GM21723 (cell line): ENCODE results near the gene CROCC2.

Source experiments
- ATAC-seq: cut with Tn5 transposase; IDR thresholded peaks from one replicate; pipeline ENCODE4 v1.9.1; 2021; ENCODE audit warnings: mild to moderate bottlenecking, moderate library complexity; ENCODE audit not compliant: unreplicated experiment

CROCC2 gene

DNA sequence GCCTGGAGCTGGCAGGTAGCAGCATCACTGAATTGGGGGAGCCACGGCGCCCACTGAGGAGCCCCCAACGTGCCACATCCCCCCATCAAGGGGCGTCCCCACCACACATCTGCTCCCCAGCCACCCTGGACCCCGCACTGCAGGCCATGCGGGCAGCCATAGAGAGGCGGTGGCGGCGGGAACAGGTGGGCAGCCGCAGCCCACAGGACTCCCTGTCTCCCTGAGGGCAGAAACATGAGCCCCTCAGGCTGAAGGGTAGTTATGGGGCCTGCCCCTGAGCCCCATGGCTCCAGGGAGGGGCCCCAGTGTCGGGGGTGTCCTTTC is 26.6 kb downstream of the CROCC2 start:
- ATAC-seq = no peak

DNA sequence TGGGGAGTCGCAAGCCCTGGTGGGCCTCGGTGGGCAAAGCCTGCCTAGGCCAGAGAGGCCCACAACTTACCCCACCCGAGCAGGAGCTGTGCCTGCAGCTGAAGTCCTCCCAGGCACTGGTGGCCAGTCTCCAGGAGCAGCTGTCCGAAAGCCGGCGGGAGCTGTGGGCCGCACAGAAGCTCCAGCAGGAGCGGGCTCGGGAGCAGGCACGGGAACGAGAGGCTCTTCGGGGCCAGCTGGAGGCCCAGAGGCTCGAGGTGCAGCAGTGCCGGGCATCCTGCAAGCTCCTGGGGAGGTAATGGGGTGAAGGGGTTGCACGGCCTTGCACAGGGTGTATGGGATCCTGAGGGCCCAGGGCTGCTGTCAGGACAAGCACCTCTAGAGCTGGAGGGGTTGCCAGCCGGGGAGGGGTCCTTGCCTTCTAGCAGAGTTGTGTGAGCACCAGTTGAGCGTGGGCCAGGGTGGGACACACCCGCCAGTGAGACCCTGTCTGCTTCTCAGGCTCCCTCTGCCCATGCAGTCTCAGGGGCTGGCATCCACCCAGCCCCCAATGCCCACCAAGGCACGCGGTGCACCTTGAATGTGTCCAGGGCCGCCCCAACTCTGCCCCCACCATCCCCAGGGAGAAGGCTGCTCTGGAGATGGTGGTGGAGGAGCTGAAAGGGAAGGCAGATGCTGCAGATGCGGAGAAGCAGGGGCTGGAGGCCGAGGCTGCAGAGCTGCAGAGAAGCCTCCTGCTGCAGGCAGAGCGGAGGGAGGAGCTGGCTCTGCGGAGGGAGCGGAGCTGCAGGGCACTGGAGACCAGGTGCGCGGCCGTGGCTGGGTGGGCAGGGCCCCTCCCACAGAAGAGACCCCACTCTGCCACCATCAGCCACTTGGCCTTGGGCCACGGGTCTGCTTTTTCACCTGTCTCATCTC is 27.2 kb downstream of the CROCC2 start:
- ATAC-seq = no peak

DNA sequence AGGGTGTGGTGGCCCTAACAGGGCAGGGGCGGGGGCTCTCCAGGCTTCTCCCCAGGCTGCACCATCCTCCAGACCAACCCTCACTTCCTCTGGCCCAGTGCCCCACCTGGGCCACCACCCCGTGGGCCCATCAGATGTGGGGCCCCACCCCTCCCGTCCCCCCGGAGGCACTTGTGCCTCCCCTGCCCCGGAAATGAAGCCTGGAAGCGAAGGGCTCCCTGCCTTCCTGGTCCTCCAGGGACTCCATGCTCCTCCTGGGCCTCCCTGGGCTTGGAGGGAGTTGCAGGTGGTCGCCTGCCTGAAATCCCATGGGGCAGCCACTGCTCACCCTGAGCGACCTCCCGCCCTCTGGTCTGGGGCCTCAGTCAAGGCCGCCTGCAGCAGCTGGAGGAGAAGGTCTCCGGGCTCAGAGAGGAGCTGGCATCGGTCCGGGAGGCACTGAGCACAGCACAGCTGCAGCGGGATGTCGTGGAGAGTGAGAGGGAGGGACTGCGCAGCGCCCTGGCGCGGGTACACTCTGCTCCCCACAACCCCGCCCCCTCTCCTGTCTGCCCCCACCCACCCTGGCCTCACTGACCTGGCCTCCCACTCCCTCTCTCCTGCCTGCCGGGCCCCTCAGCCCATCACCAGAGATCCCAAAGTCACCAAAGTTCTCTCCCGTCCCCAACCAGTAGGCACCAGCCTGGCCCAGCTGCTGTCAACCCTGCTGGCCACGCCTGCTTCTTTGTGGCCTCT is 28.0 kb downstream of the CROCC2 start:
- ATAC-seq = no peak

DNA sequence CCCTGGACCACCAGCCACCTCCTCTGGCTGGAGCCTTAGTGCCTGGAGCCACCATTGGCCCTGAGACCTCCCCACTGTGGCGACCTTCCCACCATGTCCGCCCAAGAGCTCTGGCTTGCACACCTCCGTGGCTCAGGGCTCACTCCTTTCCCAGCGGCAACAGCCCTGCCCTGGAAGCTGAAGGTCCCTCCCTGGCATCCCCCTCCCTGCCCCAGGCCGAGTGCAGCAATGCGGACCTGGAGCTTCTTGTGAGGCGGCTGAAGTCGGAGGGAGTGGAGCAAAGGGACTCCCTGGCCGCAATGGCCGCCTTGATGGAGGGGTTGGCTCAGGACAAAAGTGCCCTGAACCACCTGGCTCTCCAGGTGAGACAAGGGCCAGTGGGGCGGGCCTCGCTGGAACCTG is 28.6 kb downstream of the CROCC2 start:
- no peak for ATAC-seq

DNA sequence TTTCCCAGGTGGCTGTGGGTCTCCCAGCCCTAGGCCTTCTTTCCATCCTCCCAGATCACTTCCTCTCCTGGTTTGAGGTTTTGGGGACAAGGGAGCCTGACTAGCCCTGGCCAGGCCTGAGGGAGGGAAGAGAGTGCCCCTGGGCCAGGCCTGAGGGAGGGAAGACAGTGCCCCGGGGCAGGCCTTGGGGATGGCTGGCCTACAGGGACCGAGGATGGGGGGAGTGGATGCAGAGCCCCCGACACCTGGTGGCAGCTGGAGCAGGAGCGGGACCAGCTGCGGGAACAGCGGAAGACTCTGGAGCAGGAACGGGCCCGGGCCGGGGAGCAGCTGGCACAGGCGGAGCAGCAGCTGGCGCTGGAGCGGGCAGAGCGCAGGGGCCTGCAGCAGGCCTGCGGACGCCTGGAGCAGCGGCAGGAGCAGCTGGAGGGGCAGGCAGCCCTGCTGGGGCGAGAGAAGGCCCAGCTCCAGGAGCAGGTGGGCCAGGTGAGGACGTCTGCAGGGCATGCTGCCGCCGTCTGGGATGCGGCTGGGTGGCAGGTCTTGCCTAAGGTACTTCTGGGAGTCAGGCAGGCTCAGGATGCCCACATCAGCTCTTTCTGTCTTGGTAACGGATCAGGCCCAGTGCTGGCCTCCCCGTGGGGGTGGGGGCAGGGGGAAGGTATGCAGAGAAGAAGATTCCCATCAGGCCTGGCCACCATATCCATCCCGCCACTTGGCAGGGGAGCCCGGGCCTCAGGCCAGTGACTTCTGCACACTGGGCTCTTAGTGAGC is 29.2 kb downstream of the CROCC2 start:
- no peak for ATAC-seq

DNA sequence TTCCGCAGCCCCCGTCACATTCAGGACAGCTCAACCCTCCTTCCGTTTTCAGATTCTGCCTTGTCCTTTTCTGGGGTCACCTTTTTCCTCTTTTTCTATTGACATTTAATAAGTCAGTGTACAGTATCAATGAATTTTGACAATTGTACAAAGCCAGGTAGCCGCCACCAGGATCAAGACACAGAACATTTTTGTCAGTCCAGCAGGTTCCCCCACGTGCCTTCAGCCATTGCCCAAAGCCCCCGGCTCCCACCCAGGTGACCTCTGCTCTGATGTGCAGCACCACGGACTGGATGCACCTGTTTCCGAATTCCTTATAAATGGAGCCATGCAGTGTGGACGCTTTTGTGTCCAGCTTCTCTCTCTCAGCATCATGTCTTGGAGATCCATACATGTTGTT is 30.0 kb downstream of the CROCC2 start:
- no peak for ATAC-seq

DNA sequence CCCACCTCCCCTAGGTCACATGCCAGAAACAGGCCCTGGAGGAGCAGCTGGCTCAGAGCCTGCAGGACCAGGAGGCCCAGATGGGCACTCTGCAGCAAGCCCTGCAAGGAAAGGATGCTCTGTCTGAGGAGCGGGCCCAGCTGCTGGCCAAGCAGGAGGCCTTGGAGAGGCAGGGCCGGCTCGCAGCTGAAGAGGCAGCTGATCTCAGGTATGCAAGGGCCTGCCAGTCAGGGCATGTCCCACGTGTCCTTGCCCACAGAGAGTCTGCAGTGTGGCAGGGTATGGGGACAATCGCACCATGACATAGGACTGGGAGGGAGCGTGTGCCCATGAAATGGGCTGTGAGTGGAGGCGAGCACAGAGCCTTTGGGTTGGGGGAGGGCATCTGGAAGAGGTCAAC is 39.9 kb downstream of the CROCC2 start:
- no peak for ATAC-seq

DNA sequence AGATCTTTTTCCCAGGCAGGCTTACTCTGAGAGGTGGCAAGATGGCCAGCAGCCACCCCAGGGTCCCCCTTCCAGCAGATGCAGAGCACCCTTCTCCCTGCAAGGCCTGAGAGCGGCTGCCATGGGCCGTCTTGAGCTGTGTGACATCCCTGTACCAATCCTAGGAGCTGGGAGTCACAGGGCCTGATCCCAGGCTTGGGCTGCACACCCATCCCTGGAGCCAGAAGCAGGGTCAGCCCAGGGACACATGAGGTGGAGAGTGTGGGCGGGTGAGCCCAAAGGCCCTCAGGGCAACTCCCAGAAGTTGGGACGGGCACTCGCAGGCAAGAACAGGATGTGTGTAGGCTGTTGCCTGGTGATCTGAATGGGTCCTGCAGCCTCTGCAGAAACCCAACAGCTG is 40.5 kb downstream of the CROCC2 start:
- ATAC-seq = no peak

DNA sequence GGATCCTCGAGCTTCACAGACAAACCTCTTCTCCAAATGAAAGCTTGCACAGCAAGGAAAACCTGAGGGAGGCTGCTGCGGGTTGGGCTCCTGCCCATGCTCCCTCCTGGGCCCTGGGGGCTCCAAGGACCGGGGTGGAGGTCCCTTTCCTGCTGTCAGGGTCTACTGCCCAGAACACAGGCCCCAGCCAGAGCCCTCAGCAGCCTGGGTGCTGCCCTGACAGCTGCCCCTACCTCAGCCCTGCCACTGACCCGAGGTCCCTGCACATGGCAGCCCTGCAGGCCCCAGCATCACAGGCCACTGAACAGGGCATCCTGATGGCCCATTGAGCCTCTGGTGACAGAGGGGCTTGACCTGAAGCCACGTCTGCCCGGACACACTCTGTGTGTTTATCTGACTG is 41.0 kb downstream of the CROCC2 start:
- no peak for ATAC-seq

DNA sequence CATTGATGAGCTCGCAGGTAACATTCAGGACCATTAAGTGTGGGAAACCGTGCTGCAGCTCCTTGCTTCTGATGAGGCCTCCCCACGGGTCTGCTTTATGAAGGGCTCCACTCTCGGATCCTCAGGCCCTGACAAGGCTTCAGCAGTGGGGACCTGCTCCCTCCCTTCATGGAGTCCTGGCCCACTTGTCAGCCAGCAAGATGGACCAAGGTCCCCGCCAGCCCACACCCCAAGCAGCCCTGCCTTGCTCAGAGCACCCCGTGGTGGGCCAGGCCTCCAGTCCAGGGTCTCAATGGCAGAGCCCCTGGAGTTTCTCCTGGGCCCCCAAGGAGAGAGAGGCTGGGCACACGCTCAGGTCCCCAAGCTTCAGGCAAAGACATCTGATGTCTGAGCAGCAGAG is 41.5 kb downstream of the CROCC2 start:
- no peak for ATAC-seq

DNA sequence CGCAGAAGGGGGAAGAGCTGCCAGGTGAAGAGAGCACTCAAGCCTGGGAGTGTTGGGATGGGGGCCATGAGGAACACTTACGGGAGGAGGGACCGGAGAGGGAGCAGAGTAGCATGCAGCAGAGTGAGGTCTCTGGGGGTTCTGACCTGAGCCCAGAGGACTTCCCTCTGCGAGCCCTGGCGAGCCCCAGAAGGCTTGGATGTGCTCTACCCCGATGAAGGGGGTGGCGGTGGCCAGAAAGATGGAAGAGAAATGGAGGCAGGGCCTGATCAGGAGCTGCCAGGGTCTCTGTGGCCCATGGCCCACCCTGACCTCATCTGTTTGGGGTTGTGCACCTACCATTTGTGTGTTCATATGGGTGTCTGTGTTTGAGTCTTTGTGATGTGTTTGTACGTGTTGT is 42.0 kb downstream of the CROCC2 start:
- ATAC-seq = no peak

DNA sequence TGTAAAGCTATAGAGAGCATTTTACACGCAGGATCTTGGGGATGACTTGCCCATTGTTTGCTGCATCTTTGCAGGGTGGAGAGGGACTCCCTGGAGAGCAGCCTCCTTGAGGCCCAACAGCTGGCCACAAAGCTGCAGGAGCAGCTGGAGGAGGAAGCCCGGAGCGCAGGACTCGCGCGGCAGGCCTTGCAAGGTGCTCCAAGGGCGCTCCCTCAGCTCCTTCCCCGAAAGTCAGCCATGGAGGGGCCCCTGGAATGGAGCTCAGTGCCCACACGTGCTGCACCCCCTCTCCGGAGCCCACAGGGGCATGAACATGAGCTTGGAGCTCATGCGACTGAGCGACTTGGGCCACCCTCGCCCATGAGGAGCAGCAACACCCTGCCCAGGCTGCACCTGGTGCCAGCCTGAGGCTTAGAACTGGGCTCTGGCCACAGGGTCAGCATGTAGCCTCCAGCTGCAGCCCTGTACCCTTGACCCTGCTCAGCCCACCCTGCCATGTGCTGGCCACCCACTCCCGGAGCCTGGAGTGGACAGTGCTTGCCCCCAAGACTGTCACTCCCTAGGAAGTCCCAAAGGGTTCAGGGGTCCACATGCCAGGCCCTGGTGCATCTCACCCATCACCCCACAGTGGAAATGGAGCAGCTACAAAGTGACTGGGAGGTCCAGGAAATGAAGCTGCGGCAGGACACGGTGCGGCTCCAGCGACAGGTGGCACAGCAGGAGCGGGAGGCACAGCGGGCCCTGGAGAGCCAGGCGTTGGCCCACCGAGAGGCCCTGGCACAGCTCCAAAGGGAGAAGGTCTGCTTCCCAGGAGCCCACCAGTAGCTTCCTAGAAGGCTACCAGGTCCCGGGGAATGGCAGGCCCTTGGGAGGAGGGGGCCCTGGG is 43.0 kb downstream of the CROCC2 start:
- no peak for ATAC-seq

DNA sequence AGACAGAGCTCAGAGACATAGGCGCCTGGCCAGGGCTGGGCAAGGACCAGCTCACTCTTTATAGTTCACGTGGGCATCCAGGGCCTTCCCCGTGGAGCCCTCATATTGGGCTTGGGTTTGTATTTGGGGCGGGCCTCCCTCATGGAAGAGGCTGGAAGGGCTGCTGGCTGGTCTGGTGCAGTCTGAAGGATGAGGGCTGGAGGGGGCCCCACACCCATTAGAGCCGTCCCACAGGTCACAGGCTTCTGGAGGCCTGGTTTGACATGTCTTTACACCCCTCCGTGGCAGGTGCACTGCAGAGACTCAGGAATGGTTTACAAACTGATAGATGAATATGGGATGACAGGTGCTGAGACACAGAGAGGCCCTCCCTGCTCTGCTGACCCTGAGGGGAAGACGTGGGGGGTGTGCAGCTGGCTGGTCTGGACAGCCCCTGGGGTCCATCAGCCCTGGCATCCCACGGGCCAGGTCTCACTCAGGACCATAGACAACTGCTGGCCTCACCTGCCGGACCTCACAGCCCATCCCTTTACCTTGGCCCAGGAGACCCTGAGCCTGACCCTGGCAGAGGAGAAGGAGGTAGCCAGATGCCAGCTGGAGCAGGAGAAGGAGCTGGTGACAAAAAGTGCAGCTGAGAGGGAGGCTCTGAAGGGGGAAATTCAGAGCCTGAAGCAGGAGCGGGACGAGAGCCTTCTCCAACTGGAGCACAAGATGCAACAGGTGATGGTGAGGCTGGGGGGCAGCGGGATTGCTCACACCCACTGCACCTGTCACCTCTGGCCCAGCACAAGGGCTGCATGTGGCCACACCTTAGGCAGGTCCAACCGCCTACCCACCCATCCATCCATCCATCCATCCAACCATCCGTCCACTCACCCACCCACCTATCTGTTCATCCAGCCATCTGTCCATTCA is 43.9 kb downstream of the CROCC2 start:
- no peak for ATAC-seq

DNA sequence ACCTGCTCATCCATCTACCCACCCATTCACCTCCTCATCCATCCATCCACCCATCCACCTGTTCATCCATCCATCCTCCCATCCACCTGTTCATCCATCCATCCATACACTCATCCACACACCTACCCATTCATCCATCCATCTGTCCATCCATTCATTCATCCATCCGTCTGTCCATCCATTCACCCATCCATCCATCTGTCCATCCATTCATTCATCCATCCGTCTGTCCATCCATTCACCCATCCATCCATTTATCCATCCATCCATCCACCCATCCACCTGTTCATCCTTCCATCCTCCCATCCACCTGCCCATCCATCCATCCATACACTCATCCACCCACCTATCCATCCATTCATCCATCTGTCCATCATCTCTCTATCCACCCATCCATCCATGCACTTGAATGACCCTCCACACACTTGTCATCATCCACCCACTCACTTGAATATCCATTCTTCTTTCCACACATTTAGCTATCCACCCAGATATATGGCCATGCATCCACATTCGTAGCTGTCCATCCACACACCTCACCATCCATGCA is 45.0 kb downstream of the CROCC2 start:
- no peak for ATAC-seq

DNA sequence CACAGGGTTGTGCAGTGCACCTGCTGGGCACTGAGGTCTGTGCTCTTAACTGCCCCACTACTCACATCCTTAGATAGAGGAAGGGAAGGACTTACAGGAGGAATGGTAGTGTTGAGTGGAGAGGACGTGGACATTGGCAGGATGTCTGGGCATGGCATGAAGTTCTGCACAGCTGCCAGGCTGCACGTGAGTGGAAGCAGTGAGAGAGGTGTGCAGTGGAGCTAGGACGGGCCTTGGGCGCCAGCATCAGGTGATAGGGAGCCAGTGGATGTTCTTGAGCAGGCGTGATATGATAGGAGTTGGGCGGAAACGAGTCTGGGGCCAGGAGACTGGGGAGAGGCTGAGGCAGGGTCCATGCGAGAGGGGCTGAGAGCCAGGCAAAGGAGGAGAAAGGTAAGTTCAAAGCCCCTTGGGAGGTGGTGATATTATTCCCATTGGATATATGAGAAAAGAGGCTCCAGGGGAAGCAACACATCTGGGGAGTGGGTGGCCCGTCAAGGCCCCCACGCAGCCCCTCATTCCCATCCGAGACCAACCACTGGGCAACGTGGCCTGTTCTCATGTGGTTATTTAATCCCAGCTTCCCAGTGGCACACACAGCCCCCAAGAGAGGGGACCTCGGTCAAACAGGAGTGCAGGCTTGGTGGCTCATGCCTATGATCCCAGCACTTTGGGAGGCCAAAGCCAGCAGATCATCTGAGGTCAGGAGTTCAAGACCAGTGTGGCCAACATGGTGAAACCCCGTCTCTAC is 46.5 kb downstream of the CROCC2 start:
- no peak for ATAC-seq

DNA sequence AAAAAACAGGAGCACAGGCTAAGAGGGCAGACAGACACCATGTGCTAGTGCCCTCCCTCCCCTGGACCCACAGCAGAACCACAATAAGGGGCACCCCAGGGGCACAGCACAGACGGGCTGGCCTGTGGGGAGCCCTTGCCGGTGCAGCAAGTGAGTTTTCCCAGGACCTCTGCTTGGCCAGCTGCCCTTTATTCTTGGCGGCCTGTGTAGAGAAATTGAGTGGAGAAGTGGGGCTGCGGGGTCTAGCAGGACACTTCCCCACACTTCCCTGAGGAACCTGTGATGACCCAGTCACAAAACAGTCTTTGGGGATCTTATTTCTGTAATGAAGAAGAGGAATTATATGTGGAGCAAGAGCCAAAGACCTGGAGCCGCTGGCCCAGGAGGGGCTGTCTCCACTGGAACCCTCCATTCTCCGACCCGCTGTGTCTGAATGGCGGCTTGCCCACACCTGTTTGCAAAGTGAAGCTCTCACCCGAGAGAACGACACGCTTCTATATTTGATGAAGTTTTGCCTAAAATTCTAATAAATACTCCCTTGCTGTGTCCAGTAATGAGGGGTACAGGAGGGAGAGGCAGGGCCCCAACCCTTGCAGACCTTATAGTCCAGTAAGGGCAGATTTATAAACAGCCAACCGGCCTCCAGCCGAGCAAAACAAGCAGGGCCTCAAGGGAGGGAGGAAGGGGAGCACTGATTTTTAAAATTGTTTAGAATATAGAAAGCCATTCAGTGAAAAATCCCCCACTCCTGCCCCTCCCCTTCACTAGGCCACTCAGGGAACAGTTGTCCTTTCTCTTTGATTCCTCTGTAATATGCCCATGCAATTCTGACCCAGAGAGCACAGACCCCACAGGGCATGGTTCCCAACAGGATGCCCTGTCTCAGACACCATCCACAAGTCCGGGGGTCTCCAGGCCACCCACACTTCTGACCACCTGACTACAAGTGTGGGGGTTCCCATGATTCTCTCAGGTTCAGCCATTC is 47.6 kb downstream of the CROCC2 start:
- no peak for ATAC-seq
